SK-N-SH (cell line): ENCODE results near the gene IRX6. TPM values are rescaled to one million over a fixed set of nuclear protein-coding genes. Genes with fewer than 3 reads are reported as not detected.

Experiments
- CTCF ChIA-PET: fragments of 300-600, 350-600 bp; formaldehyde crosslinking; extraction: SDS; loops from one replicate; lab custom pipeline; 2021; lab: Yijun Ruan, JAX
- POLR2A ChIA-PET: fragments of 350-600 bp; sonication (Branson Sonifier 250); formaldehyde crosslinking; extraction: SDS; loops from one replicate; lab custom pipeline; 2020; ENCODE audit warnings: antibody characterized with exemption, inconsistent platforms; lab: Yijun Ruan, JAX
- DNase-seq: peaks from one replicate; pipeline ENCODE4 v3.0.0; 2012
- H2AFZ ChIP-seq: fragments of 200-600 bp; sonication (generic); 2 replicates; pipeline ENCODE4 v1.8.1; 2016; ENCODE audit warnings: antibody characterized with exemption, mild to moderate bottlenecking, low read depth
- H3F3A ChIP-seq: fragments of 200-600 bp; sonication (generic); replicated peaks from 2 replicates; pipeline ENCODE3; 2016; ENCODE audit warnings: antibody characterized with exemption, mild to moderate bottlenecking; ENCODE audit not compliant: insufficient read depth
- H3K27ac ChIP-seq, 2 experiments: fragments of 200-500 bp in 1 of 2; fragments of 200-600 bp in 1 of 2; sonication (Bioruptor generic) in 1 of 2; sonication (generic), shearing (Covaris generic) in 1 of 2; 2 replicates each; pipeline versions ENCODE4 v1.5.1 to v1.6.1; 2014 to 2016; ENCODE audit warnings: low read depth in 2 of 2, inconsistent platforms in 1 of 2, low read length in 1 of 2, mild to moderate bottlenecking in 1 of 2, mixed read lengths in 1 of 2
- H3K27me3 ChIP-seq: fragments of 200-600 bp; sonication (generic), shearing (Covaris generic); 2 replicates; pipeline ENCODE4 v1.6.1; 2016; ENCODE audit warnings: mixed run types; ENCODE audit not compliant: insufficient read depth
- H3K36me3 ChIP-seq, 2 experiments: fragments of 200-500 bp in 1 of 2; fragments of 200-600 bp in 1 of 2; sonication (Bioruptor generic) in 1 of 2; sonication (generic) in 1 of 2; replicated peaks in 1 of 2; 2 replicates each; pipeline versions ENCODE3 to v1.5.1; 2014 to 2016; ENCODE audit warnings: low read length in 1 of 2, mild to moderate bottlenecking in 1 of 2; ENCODE audit not compliant: insufficient read depth in 2 of 2, control insufficient read depth in 1 of 2
- H3K4me1 ChIP-seq, 2 experiments: fragments of 200-500 bp in 1 of 2; fragments of 200-600 bp in 1 of 2; sonication (Bioruptor generic) in 1 of 2; sonication (generic), shearing (Covaris generic) in 1 of 2; 2 replicates each; pipeline versions ENCODE4 v1.5.1 to v1.6.1; 2014 to 2016; ENCODE audit warnings: low read depth in 1 of 2, low read length in 1 of 2, mixed run types in 1 of 2; ENCODE audit not compliant: insufficient read depth in 2 of 2, control insufficient read depth in 1 of 2
- H3K4me2 ChIP-seq: fragments of 200-600 bp; sonication (generic), shearing (Covaris generic); 2 replicates; pipeline ENCODE4 v1.6.1; 2017; ENCODE audit warnings: mixed run types
- H3K4me3 ChIP-seq, 2 experiments: fragments of 200-500 bp in 1 of 2; fragments of 200-600 bp in 1 of 2; sonication (Bioruptor generic) in 1 of 2; sonication (generic), shearing (Covaris generic) in 1 of 2; 2 replicates each; pipeline versions ENCODE4 v1.5.1 to v1.8.1; 2014 to 2016; ENCODE audit warnings: low read depth in 2 of 2, inconsistent platforms in 1 of 2, low read length in 1 of 2, mild to moderate bottlenecking in 1 of 2, mixed read lengths in 1 of 2, moderate library complexity in 1 of 2
- H3K79me2 ChIP-seq: fragments of 200-600 bp; sonication (generic); 2 replicates; pipeline ENCODE4 v1.8.1; 2017; ENCODE audit warnings: mild to moderate bottlenecking; ENCODE audit not compliant: insufficient read depth
- H3K9ac ChIP-seq: fragments of 200-600 bp; sonication (generic); 2 replicates; pipeline ENCODE4 v1.6.1; 2017; ENCODE audit warnings: mixed run types
- H3K9me2 ChIP-seq: fragments of 200-600 bp; sonication (generic); 2 replicates; pipeline ENCODE4 v1.6.1; 2017; ENCODE audit warnings: mixed run types
- H3K9me3 ChIP-seq: fragments of 200-600 bp; sonication (generic); 2 replicates; pipeline ENCODE4 v1.6.1; 2017; ENCODE audit warnings: mixed run types, mild to moderate bottlenecking, moderate library complexity
- H4K20me1 ChIP-seq: fragments of 200-600 bp; sonication (generic); 2 replicates; pipeline ENCODE4 v1.6.1; 2017; ENCODE audit warnings: mild to moderate bottlenecking, mixed run types; ENCODE audit not compliant: insufficient read depth
- CHD2 ChIP-seq: fragments of 150-350 bp; IDR thresholded peaks from 2 replicates; pipeline ENCODE4 v1.6.1; 2018; ENCODE audit warnings: low read length; ENCODE audit not compliant: partially characterized antibody
- FOXJ3 ChIP-seq: sonication (generic); formaldehyde crosslinking; IDR thresholded peaks from 2 replicates; pipeline ENCODE4 v1.5.1; 2020; ENCODE audit warnings: mild to moderate bottlenecking, missing genetic modification reagents
- FOXM1 ChIP-seq: IDR thresholded peaks from 2 replicates; pipeline ENCODE4 v1.4.0; 2012; ENCODE audit warnings: low read depth, mild to moderate bottlenecking
- GABPA ChIP-seq: IDR thresholded peaks from 2 replicates; pipeline ENCODE4 v1.4.0; 2012; ENCODE audit warnings: low read depth, mild to moderate bottlenecking
- GATA2 ChIP-seq: sonication (generic); formaldehyde crosslinking; IDR thresholded peaks from 2 replicates; pipeline ENCODE4 v1.5.0; 2020; ENCODE audit warnings: mild to moderate bottlenecking, missing genetic modification reagents
- IRF3 ChIP-seq: fragments of 150-350 bp; IDR thresholded peaks from 2 replicates; pipeline ENCODE4 v1.6.1; 2016; ENCODE audit warnings: mild to moderate bottlenecking, low read depth, low read length
- JUND ChIP-seq: IDR thresholded peaks from 2 replicates; pipeline ENCODE4 v1.4.0; 2012
- MAX ChIP-seq: IDR thresholded peaks from 2 replicates; pipeline ENCODE4 v1.4.0; 2012; ENCODE audit warnings: low read depth
- MXI1 ChIP-seq: IDR thresholded peaks from 2 replicates; pipeline ENCODE4 v1.6.1; 2012; ENCODE audit warnings: mild to moderate bottlenecking, low read depth, low read length, improper control_type of control experiment
- NFIC ChIP-seq: IDR thresholded peaks from 2 replicates; pipeline ENCODE4 v1.4.0; 2012; ENCODE audit warnings: borderline replicate concordance
- POLR2AphosphoS5 ChIP-seq: IDR thresholded peaks from 2 replicates; pipeline ENCODE4 v1.6.1; 2012; ENCODE audit warnings: low read depth, low read length
- RCOR1 ChIP-seq: fragments of 150-350 bp; IDR thresholded peaks from 2 replicates; pipeline ENCODE4 v1.6.1; 2017; ENCODE audit warnings: antibody characterized with exemption, low read length
- RFX5 ChIP-seq: IDR thresholded peaks from 2 replicates; pipeline ENCODE4 v1.6.1; 2012; ENCODE audit warnings: mild to moderate bottlenecking, improper control_type of control experiment, low read length
- TCF12 ChIP-seq: IDR thresholded peaks from 2 replicates; pipeline ENCODE4 v1.4.0; 2012
- TEAD4 ChIP-seq: IDR thresholded peaks from 2 replicates; pipeline ENCODE4 v1.4.0; 2012; ENCODE audit warnings: mild to moderate bottlenecking, borderline replicate concordance; ENCODE audit not compliant: insufficient read depth
- USF1 ChIP-seq: IDR thresholded peaks from 2 replicates; pipeline ENCODE4 v1.4.0; 2012; ENCODE audit warnings: low read depth, borderline replicate concordance
- USF2 ChIP-seq: fragments of 150-350 bp; IDR thresholded peaks from 2 replicates; pipeline ENCODE4 v1.6.1; 2017; ENCODE audit warnings: antibody characterized with exemption, low read length, low read depth, borderline replicate concordance
- YY1 ChIP-seq: IDR thresholded peaks from 2 replicates; pipeline ENCODE4 v1.4.0; 2012; ENCODE audit warnings: low read depth, mild to moderate bottlenecking
- ZBTB33 ChIP-seq: IDR thresholded peaks from 2 replicates; pipeline ENCODE4 v1.4.0; 2012; ENCODE audit warnings: low read depth, borderline replicate concordance
- whole genome bisulfite sequencing: methylation state at CpG from one replicate; pipeline ENCODE4 v1.1.6; 2017; ENCODE audit warnings: low lambda C conversion rate; 5-methylcytosine and 5-hydroxymethylcytosine counted together
- polyA plus RNA-seq, 3 experiments: library from polyadenylated mRNA; depleted of rRNA; stranded (reverse); fragments of >200 nt; gene quantifications; 2 replicates each; pipeline ENCODE4 v1.2.3, GENCODE V29; 2012

IRX6 gene
- polyA plus RNA-seq, 1 of the 3 experiments (the other 2 are of a cell fraction): not detected

- no peak for TF ChIP-seq ZBTB33
Measured at GRCh38 chr16:55351936-55352335, 27.9 kb downstream of the IRX6 start (continued).

- Histone ChIP-seq H3K4me1 (no peaks in the 10 kb centered on the region), H3K27ac (no peak overlapping the region), H3K9me3 (no peaks in the 10 kb centered on the region), H3K79me2 (no peaks in the 10 kb centered on the region), H3K27me3 (no peaks in the 10 kb centered on the region), H2AFZ (no peak overlapping the region), H3K4me3 (no peak overlapping the region), H3K36me3 (no peaks in the 10 kb centered on the region), H3K9ac (no peak overlapping the region), H4K20me1 (no peaks in the 10 kb centered on the region), H3K9me2 (no peaks in the 10 kb centered on the region), H3F3A (no peaks in the 10 kb centered on the region), H3K4me2 (no peak overlapping the region)
- TF ChIP-seq CHD2 (no peak), MAX (no peak), POLR2AphosphoS5 (no peak), RCOR1 (no peak)
- ChIA-PET CTCF (interaction anchor here (0.8 to 3.0 kb wide), 2 partner anchors 14 to 34 kb away, joined by 3 to 13 read pairs; no protein-coding TSS in a partner anchor), POLR2A (no interaction called here)
- WGBS: 61% methylated on average over 3 of the region's 3 CpGs
- no peak for DNase-seq
Measured at GRCh38 chr16:55357241-55357640, 33.2 kb downstream of the IRX6 start.

- Histone ChIP-seq H3K9ac (no peak overlapping the region), H3K36me3 (no peaks in the 10 kb centered on the region), H4K20me1 (no peaks in the 10 kb centered on the region), H3F3A (no peaks in the 10 kb centered on the region), H2AFZ (no peak overlapping the region), H3K4me3 (no peak overlapping the region), H3K9me2 (no peaks in the 10 kb centered on the region), H3K4me2 (no peak overlapping the region), H3K9me3 (no peaks in the 10 kb centered on the region), H3K27me3 (no peaks in the 10 kb centered on the region), H3K4me1 (no peaks in the 10 kb centered on the region; a peak in 1 of 4 replicates), H3K27ac (no peak overlapping the region), H3K79me2 (no peaks in the 10 kb centered on the region)
- 45% methylated on average over 2 of the region's 2 CpGs for WGBS
- ChIA-PET CTCF (interaction anchor here (1.2 to 1.8 kb wide), 6 partner anchors 12 to 1810 kb away, joined by 3 to 7 read pairs (median 4); partner anchors contain the start of gene IRX6), POLR2A (no interaction called here)
- DNase-seq: no peak
- TF ChIP-seq MXI1 (no peak), RFX5 (no peak), USF1 (no peak), USF2 (no peak), GABPA (no peak), ZBTB33 (no peak), RCOR1 (no peak), JUND (no peak), YY1 (no peak), IRF3 (no peak), POLR2AphosphoS5 (no peak), TEAD4 (no peak), TCF12 (no peak), NFIC (no peak), FOXJ3 (CRISPR knock-in tag) (no peak), GATA2 (no peak), FOXM1 (no peak)
Measured at GRCh38 chr16:55359946-55360345, 35.9 kb downstream of the IRX6 start.
